C1 segment of cervical spinal cord (tissue), 14 donors: ENCODE results near the gene ZNF276.
"Not testable (repeated sequence)": the region's sequence is repeated elsewhere in the genome, so short reads cannot be mapped to it uniquely, and the experiment has no call there.

Source experiments
- DNase-seq, 14 donors: peaks; one replicate each; lab custom pipeline; 2025; lab: John Stamatoyannopoulos, UW

ZNF276 gene

DNA sequence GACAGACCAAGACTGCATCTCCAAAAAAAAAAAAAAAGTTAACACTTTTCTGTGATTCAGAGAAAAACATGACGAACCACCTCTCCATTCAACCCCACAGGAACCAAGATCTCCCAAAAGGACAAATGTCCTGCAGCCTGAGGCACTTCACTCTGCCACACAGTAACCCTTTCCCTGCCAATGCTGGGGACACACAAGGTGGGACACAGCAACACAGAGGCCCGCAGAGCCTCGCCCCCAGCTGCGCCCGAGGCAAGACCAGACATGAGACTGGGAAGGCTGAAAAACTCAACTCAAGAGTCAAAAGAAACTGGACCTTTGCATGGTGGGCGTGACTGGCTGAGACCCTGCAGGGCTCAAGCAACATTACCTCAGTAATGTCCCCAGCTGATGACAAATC, 61.2 kb downstream of the ZNF276 start:
- no peak for DNase-seq

DNA sequence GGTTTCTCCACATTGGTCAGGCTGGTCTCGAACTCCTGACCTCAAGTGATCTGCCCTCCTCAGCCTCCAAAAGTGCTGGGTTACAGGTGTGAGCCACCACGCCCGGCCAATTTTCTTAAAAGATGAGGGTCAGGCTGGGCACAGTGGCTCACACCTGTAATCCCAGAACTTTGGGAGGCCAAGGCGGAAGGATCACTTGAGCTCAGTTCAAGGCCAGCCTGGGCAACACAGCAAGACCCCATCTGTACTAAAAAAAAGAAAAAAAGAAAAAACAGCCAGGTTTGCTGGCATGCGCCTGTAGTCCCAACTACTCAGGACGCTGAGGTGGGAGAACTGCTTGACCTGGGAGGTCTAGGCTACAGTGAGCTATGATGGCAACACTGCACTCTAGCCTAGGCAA, 62.6 kb downstream of the ZNF276 start:
- not testable (repeated sequence) for DNase-seq

DNA sequence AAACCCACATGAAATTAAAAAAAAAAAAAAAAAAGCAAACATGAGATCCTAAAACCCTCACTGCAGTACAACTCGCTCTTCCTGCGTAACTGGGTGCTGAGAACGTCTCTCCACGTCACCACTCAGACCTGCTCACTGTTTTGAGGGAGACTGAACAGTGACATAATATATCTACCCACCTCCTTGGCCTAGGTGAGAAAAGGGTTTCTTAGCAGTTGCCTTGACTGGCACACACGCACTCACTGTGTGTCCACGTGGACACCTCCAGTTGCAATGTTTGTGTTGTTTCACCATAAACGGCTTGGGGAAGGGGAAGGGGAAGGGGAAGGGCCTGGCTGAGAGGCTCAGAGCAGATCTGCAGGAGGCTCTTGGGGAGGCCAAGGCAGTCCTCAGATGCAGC, 63.1 kb downstream of the ZNF276 start:
- DNase-seq = no peak

DNA sequence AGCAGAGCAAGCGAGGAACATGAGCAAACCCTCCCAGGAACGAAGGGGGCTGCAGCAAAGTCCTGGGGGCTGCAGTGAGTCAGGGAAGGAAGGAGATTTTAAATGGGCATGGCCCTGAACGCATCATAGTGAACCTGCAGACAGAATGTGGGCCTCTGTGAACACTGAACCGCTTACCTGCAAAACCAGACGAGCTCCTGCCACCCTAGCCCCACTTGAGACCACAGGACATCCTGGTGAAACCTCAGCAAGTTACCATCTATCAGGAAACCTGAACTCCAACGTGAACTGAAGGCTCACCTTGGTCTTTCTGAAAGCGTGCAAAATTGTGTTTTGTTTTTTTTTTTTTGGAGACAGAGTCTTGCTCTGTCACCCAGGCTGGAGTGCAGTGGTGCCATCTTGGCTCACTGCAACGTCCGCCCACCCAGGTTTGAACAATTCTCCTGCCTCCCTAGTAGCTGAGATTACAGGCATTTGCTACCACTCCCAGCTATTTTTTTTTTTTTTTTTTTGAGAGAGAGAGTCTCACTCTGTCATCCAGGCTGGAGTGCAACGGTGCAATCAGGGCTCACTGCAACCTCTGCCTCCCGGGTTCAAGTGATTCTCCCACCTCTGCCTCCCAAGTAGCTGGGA, 64.3 kb downstream of the ZNF276 start:
- no peak for DNase-seq

DNA sequence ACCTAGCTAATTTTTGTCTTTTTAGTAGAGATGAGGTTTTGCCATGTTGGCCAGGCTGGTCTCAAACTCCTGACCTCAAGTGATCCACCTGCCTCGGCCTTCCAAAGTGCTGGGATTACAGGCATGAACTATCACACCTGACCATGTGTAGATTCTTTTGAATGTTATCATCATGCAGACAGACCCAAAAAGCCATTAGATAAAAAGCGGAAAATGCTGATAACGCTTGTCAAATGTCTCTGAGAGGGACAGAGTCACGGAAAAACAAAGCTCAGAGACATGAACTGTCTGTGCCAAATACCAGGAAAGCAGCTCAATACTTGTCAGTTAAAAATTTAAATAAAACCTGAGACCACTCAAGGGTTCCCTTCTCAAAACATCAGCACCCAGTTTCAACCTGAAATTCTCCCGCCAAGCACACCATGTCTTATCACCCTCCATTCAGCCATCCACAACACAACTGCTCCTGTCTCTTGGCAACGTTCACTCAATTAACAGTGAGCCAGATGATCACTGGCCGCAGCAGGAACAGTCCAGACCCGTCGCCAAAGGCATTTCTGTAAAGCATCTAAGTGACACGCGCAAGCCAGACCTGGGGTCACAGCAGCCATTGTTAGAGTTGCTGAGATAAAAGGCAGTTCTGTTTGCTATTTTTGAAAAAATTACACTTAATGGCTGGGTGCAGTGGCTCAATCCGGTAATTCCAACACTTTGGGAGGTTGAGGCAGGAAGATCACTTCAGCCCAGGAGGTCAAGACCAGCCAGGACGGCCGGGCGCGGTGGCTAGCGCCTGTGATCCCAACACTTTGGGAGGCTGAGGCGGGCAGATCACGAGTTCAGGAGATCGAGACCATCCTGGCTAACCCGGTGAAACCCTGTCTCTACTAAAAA, 65.4 kb downstream of the ZNF276 start:
- DNase-seq = no peak

DNA sequence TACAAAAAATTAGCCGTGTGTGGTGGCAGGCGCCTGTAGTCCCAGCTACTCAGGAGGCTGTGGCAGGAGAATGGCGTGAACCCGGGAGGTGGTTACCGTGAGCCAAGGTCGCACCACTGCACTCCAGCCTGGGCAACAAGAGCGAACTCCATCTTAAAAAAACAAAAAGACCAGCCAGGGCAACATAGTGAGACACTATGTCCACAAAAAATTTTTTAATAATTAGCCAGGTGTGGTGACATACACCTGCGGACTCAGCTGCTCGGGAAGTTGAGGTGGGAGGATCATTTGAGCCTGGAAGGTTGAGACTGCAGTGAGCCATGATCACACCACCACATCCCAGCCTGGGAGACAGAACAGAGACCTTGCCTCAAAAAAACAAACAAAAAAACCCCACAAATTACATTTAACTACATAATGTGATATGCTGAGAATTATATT, 66.0 kb downstream of the ZNF276 start:
- no peak for DNase-seq
